ENCODE results near the gene PXN.
"Not testable (repeated sequence)": the region's sequence is repeated elsewhere in the genome, so short reads cannot be mapped to it uniquely, and the experiment has no call there.

The PXN gene

DNA sequence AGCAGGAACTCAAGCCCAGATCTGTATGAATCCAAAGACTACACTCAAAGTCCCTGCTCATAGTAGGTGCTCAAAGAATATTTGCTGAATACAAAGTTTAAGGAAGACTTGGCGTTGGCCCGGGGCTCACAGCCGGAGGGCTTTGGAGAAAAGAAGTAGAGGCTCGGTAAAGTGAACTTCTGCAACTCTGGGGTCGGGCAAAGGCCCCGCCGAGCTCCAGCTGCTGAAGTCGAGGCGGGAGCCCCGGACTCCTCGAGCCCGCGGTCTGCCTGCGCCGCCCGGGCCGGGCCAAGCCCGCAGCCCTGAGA is 71.3 kb downstream of the PXN start (continued):
- TF ChIP-seq, protein P1, sequence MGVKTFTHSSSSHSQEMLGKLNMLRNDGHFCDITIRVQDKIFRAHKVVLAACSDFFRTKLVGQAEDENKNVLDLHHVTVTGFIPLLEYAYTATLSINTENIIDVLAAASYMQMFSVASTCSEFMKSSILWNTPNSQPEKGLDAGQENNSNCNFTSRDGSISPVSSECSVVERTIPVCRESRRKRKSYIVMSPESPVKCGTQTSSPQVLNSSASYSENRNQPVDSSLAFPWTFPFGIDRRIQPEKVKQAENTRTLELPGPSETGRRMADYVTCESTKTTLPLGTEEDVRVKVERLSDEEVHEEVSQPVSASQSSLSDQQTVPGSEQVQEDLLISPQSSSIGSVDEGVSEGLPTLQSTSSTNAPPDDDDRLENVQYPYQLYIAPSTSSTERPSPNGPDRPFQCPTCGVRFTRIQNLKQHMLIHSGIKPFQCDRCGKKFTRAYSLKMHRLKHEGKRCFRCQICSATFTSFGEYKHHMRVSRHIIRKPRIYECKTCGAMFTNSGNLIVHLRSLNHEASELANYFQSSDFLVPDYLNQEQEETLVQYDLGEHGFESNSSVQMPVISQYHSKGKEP (tag by site-specific recombination; IDR thresholded peaks at IDR 0.05) = no peak
- TF ChIP-seq ZNF184 (tag by site-specific recombination; IDR thresholded peaks at IDR 0.05) (no peak), ZNF561 (tag by site-specific recombination; IDR thresholded peaks at IDR 0.05; ENCODE audit: borderline replicate concordance) (no peak), ZNF558 (tag by site-specific recombination; IDR thresholded peaks at IDR 0.05) (no peak), ZNF366 (tag by site-specific recombination; conservative IDR thresholded peaks at IDR 0.05) (no peak), ZNF174 (tag by site-specific recombination; IDR thresholded peaks at IDR 0.05) (no peak), ZNF341 (tag by site-specific recombination; IDR thresholded peaks at IDR 0.05; ENCODE audit: low read depth) (no peak), ZNF350 (tag by site-specific recombination; IDR thresholded peaks at IDR 0.05) (no peak), ZNF266 (tag by site-specific recombination; IDR thresholded peaks at IDR 0.05; ENCODE audit: low read depth) (no peak), ZNF112 (tag by site-specific recombination; IDR thresholded peaks at IDR 0.05) (no peak), ZNF10 (tag by site-specific recombination; IDR thresholded peaks at IDR 0.05) (no peak)
- TF ChIP-seq, protein P2, sequence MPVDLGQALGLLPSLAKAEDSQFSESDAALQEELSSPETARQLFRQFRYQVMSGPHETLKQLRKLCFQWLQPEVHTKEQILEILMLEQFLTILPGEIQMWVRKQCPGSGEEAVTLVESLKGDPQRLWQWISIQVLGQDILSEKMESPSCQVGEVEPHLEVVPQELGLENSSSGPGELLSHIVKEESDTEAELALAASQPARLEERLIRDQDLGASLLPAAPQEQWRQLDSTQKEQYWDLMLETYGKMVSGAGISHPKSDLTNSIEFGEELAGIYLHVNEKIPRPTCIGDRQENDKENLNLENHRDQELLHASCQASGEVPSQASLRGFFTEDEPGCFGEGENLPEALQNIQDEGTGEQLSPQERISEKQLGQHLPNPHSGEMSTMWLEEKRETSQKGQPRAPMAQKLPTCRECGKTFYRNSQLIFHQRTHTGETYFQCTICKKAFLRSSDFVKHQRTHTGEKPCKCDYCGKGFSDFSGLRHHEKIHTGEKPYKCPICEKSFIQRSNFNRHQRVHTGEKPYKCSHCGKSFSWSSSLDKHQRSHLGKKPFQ (tag by site-specific recombination; IDR thresholded peaks at IDR 0.05) = no peak

DNA sequence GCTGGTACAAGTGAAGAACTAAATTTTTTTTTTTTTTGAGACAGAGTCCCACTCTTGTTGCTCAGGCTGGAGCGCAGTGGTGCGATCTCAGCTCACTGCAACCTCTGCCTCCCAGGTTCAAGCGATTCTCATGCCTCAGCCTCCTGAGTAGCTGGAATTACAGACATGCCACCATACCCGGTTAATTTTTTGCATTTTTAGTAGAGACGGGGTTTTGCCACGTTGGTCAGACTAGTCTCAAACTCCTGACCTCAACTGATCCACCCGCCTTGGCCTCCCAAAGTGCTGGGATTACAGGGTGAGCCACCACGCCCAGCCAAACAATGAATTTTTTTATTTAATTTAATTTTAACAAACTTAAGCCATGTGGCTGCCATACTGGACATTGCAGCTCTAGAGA is 72.2 kb downstream of the PXN start:
- POLR2A ChIA-PET = interaction anchor here (1.1 to 6.5 kb wide), 3 partner anchors 7 to 106 kb away, joined by 3 to 59 read pairs (median 3); partner anchors contain the start of gene RPLP0
- H3K4me1 ChIP-seq (ENCODE audit: control insufficient read depth, insufficient read depth, low read length); H3K9me3 ChIP-seq (ENCODE audit: control insufficient read depth, insufficient read depth, low read depth, low read length); H3K27ac ChIP-seq (ENCODE audit: extremely low read depth, low read depth, low read length); CTCF ChIA-PET: not testable (repeated sequence)
- Histone ChIP-seq H3K4me3 (ENCODE audit: low read depth, low read length) (peak overlapping the region; percentile 97), H3K36me3 (ENCODE audit: control insufficient read depth in 2 of 2, insufficient read depth in 1 of 2, low read length in 2 of 2) (peaks cover 28 to 61% of the 10 kb centered on the region in 2 experiments)

DNA sequence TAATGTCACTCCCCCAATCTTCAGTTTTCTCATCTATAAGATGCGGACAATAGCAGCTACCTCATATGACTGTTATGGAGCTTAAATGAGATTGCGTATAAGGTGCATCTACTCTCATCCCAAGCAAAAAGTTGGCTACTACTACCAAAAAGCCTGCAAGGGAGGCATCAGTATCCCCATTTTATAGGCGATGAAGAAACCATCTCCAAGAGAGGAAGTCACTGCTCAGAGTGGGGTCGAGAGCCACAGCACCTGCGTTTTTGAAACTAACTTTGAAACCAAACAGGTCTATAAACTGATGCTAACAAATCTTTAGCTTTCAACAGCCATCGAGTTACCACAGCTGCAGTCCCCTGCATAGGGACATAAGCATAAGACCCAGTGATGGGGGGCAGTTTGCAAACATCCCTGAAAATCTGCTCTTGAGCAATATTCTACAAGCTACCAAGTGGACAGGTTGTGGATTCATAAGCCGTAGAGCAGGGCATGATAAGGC is 74.5 kb downstream of the PXN start:
- CTCF ChIA-PET = interaction anchor here (1.6 to 1.9 kb wide), 2 partner anchors 10 to 37 kb away, joined by 3 to 8 read pairs; partner anchors contain the start of gene RPLP0
- Histone ChIP-seq H3K27ac (ENCODE audit: extremely low read depth, low read depth, low read length) (no peak overlapping the region), H3K36me3 (ENCODE audit: control insufficient read depth in 2 of 2, insufficient read depth in 1 of 2, low read length in 2 of 2) (peaks cover 38 to 59% of the 10 kb centered on the region in 2 experiments), H3K4me1 (ENCODE audit: control insufficient read depth, insufficient read depth, low read length) (no peaks in the 10 kb centered on the region), H3K4me3 (ENCODE audit: low read depth, low read length) (no peak overlapping the region), H3K9me3 (ENCODE audit: control insufficient read depth, insufficient read depth, low read depth, low read length) (no peaks in the 10 kb centered on the region)
- POLR2A ChIA-PET = interaction anchor here (6.5 kb wide), 1 partner anchor 10 kb away, joined by 59 read pairs; the partner anchor contains the start of gene RPLP0
- TF ChIP-seq ZNF677 (tag by site-specific recombination; IDR thresholded peaks at IDR 0.05) (no peak), KLF8 (tag by site-specific recombination; IDR thresholded peaks at IDR 0.05) (no peak), ZBTB21 (tag by site-specific recombination; IDR thresholded peaks at IDR 0.05) (no peak), SP2 (tag by site-specific recombination; IDR thresholded peaks at IDR 0.05) (no peak), ZNF596 (tag by site-specific recombination; IDR thresholded peaks at IDR 0.05) (no peak), ZNF571 (tag by site-specific recombination; IDR thresholded peaks at IDR 0.05) (no peak), WT1 (tag by site-specific recombination; IDR thresholded peaks at IDR 0.05) (no peak), ZNF121 (tag by site-specific recombination; IDR thresholded peaks at IDR 0.05) (no peak), ZNF202 (tag by site-specific recombination; IDR thresholded peaks at IDR 0.05; ENCODE audit: borderline replicate concordance) (no peak), ZNF624 (tag by site-specific recombination; IDR thresholded peaks at IDR 0.05) (no peak), HOXA7 (CRISPR knock-in tag; IDR thresholded peaks at IDR 0.05; ENCODE audit: borderline replicate concordance) (no peak), KLF7 (tag by site-specific recombination; IDR thresholded peaks at IDR 0.05; ENCODE audit: borderline replicate concordance) (no peak)
- TF ChIP-seq, protein P3, sequence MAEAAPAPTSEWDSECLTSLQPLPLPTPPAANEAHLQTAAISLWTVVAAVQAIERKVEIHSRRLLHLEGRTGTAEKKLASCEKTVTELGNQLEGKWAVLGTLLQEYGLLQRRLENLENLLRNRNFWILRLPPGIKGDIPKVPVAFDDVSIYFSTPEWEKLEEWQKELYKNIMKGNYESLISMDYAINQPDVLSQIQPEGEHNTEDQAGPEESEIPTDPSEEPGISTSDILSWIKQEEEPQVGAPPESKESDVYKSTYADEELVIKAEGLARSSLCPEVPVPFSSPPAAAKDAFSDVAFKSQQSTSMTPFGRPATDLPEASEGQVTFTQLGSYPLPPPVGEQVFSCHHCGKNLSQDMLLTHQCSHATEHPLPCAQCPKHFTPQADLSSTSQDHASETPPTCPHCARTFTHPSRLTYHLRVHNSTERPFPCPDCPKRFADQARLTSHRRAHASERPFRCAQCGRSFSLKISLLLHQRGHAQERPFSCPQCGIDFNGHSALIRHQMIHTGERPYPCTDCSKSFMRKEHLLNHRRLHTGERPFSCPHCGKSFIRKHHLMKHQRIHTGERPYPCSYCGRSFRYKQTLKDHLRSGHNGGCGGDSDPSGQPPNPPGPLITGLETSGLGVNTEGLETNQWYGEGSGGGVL (tag by site-specific recombination; IDR thresholded peaks at IDR 0.05) = no peak
- TF ChIP-seq, protein P4, sequence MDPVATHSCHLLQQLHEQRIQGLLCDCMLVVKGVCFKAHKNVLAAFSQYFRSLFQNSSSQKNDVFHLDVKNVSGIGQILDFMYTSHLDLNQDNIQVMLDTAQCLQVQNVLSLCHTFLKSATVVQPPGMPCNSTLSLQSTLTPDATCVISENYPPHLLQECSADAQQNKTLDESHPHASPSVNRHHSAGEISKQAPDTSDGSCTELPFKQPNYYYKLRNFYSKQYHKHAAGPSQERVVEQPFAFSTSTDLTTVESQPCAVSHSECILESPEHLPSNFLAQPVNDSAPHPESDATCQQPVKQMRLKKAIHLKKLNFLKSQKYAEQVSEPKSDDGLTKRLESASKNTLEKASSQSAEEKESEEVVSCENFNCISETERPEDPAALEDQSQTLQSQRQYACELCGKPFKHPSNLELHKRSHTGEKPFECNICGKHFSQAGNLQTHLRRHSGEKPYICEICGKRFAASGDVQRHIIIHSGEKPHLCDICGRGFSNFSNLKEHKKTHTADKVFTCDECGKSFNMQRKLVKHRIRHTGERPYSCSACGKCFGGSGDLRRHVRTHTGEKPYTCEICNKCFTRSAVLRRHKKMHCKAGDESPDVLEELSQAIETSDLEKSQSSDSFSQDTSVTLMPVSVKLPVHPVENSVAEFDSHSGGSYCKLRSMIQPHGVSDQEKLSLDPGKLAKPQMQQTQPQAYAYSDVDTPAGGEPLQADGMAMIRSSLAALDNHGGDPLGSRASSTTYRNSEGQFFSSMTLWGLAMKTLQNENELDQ (tag by site-specific recombination; IDR thresholded peaks at IDR 0.05; ENCODE audit: low read depth) = no peak
- TF ChIP-seq, protein P1 (tag by site-specific recombination; IDR thresholded peaks at IDR 0.05) = no peak

Data from HEK293 (cell line).